Panc1 (cell line): Measurements from ENCODE around the gene FAM228B.
A peak's percentile ranks its signal among the peaks of the same experiment; 100 is the strongest.

Experiments used
- CTCF ChIP-seq: fragments of 450-650 bp; IDR thresholded peaks from 2 replicates; pipeline ENCODE4 v1.5.1; 2017; ENCODE audit warnings: mild to moderate bottlenecking
- SIN3A ChIP-seq: IDR thresholded peaks from 2 replicates; pipeline ENCODE4 v1.6.1; 2012; ENCODE audit warnings: low read depth, mild to moderate bottlenecking, low read length, moderate library complexity, borderline replicate concordance; ENCODE audit not compliant: insufficient read depth
- TCF7L2 ChIP-seq: IDR thresholded peaks from 2 replicates; pipeline ENCODE4 v1.6.1; 2011; ENCODE audit warnings: mild to moderate bottlenecking, low read depth, low read length, inconsistent platforms

- no peak for TF ChIP-seq CTCF
- TF ChIP-seq TCF7L2 = no peak
- peak; percentile 54; the same call in 1 of the 2 replicates for TF ChIP-seq SIN3A
Observed at GRCh38 chr2:24076849-24077534, 46.3 kb upstream of the FAM228B start.
